Erythroblast (primary cell): ENCODE results near the gene EIF3L.

Source experiments
- GATA1 ChIP-seq: IDR thresholded peaks from 2 replicates; pipeline ENCODE4 v1.6.1; 2011; ENCODE audit warnings: low read depth, mild to moderate bottlenecking, control low read depth, low read length, moderate library complexity
- POLR2A ChIP-seq: IDR thresholded peaks from 2 replicates; pipeline ENCODE4 v1.6.1; 2011; ENCODE audit warnings: mild to moderate bottlenecking, low read length

DNA sequence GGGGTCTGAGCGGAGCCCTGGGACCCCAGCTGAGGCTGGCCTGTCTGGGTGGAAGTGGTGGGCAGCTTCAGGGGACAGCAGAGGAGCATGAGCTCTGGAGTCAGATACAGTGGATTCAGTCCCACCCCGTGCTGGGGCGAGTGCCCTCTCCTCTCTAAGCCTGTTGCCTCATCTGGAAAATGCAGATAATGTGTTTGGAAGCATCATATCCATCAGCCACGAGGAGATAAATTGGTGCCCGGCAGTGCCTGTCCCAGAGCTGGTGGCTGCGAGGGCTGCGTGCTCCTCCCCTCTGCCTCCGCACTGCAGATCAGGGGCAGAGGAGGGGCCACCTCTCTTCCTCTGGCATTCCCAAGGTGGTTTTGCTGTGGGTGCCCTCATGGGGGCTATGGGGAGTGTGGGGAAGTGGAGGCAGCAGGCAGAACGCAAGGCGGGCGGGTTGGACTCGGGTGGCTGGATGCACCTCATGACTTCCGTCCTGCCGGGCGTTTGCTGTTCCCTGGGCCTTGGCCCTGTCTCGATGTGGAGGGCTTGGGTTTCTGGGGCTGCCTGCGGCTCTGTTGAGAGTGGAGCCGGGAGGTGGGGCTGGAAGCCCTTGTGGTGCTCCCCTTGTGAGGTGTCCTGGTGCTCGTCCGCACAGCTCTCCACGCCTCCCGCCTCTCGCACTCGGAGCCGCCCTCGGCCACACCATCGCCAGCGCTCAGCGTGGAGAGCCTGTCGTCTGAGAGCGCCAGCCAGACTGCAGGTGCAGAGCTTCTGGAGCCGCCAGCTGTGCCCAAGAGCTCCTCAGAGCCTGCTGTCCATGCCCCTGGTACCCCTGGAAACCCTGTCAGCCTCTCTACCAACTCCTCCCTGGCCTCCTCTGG lies 77.8 kb downstream of the EIF3L start:
- TF ChIP-seq POLR2A: no peak
- TF ChIP-seq GATA1: no peak
